T-helper 2 cell (primary cell): ENCODE measurements around the gene SERPINB6.
"Not testable (repeated sequence)": the region's sequence is repeated elsewhere in the genome, so short reads cannot be mapped to it uniquely, and the experiment has no call there.

ENCODE experiments used
- DNase-seq, 5 experiments: peaks; one replicate each; pipeline versions ENCODE4 v3.0.0 to v3.0.0-alpha.2; 2012 to 2022

The SERPINB6 gene

DNA sequence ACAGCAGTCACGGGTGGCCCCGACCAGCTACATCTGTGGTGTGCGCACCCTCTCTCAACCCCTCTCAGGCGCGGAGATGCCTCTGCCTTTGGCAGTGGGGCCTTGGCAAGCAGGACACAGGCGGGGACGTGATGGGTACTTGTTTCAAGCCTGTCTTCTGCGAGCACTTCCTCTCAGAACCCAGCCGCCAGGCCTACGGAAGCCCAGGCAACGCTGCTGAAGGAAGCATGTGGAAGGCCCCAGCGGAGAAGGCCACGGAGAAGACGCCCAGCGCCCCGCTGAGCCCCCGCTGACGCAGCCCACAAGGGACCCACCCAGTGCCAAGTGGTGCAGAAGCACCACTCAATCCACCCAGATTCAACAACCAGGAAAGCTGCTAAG, 13.0 kb downstream of the SERPINB6 start:
- no peak for DNase-seq

DNA sequence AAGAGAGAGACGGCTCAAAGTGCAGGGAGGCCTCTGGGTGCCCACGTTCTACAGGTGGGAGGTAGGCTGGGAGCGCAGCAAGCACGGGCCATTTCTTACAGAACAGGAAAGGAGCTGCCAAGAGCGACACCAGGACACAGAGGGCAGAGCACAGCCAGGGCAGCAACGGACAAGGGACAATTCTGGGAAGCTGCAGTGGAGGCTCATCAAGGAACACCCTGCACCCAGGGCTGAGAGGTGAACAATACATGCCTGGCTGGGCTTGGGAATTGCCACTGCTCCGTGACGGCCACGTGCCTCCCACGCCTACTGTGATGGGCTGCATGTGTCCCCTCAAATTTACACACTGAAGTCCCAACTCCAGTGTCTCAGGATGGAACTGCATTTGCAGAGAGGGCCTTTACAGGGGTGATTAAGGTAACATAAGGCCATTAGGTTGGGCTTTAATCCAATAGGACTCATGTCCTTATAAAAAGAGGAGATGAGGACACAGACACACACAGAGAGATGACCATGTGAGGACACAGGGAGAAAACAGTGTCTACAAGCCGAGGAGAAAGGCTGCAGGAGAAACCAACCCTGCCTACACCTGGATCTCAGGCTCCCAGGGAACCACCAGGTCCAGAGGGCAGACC, 13.6 kb downstream of the SERPINB6 start:
- DNase-seq, result no peak

DNA sequence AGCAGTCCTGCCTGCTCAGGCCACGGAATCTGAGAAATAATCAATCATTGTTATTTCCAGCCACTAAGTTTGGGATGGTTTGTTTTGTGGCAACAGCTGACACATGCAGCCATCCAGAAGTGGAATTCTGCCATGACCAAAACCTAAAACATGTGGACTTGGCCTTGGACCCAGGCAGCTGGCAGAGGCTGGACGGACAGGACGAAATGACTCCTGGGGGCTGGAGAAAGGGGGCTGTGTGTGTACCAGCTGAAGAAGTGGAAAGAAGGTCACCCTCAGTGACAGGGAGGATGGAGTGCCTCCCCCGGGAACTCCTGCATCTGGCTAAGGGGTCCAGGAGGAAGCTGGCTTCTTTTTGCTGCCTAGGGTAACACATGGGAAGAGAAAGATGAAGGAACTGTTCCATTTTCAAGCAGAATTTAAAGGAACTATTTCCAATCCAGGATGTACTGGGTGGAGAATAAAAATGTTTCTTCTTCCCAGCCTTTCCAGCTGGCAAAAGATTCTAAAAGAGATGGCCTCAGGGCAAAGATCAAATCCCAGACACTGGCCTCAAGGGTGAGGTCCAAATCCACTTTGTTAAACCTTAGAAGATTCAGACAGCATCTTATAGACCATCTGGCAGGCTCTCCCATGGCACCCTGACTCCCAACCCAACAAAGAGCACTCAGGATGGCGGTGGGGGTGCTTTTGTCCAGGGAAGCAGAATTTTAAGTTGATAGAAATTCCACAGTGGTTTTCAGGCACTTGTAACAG, 14.3 kb downstream of the SERPINB6 start:
- no peak for DNase-seq

DNA sequence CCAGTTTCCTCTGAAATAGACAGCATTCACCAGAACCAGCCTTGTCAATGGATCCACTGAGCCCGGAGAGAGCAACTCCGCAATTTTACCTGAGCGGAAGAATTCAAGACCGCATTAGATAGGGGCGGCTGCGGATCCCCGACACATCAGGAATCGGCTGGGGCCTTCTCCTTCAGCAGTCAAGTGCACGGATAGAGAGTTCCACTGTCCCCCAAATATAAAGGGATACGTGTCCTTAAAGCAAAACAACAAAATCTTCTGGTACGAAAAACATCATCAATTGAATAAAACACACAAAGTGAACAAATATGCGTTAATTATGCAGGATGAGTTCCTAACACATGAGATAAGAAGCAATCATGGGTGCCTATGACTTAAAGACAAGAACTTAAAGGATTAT, 18.3 kb downstream of the SERPINB6 start:
- DNase-seq, result no peak

DNA sequence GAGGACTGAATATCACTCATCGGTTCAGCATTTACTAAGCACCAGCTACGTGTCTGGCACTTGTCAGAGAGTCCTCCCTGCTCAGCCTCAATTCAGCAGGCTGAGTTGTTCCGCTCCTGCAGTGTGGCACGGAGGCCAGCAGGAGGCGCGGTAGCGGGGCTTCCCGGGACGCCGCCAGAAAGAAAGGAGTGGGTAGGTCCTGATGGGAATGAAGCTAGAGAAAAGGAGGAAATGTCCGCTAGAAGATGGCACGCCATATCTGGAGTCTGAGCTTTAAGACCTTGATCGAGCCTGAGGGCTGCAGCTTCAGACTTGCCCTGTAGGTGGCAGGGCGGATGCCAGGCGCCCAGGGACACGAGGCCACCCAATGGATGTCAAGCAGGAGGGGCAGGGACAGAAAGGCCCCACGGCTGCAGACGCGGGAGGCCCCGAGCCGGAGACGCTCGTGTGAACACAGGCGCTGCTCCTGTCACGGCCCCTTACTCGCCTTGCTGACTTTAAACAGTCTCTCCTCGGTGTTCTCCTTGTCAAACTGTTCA, 18.7 kb downstream of the SERPINB6 start:
- DNase-seq, result peak in 3 of 5 experiments; percentile 45 to 61 (median 45)

DNA sequence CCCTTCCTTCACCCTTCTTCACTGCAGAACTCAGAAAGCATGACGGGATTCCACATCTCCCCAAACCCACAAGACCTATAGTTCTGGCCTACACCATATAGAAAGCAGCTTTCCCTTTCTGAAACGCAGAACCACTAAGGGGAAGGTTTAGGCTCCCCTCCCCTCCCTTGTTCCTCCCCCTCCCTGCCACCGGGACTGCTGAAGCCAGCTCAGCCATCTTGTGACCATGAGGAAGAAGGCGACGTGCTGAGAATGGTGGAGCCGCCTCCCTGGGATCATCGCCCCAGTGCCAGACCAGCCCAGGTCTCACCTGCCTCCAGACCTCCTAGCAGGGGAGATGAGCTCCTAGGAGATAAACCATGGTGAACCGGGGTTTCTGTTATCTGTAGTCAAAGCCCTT, 19.6 kb downstream of the SERPINB6 start:
- no peak for DNase-seq

DNA sequence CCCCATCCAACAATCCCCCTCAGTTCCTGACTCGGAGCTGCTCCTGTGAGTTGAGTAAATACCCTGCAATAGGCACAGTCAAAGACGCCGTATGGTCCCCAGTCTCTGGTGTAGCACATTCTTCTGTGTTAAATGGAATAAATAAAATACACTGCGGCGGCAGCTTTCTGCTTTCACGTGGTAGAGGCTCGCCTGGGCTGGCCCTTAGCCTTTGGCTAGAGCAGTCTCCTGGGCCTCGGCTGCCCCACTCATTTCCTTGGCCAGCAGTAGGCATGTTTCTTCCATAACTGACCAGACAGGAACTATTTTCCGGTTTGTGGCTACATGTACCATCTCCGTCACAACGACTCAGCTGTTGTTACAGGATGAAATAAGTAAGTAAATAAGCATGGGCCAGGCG, 20.7 kb downstream of the SERPINB6 start:
- DNase-seq, result no peak

DNA sequence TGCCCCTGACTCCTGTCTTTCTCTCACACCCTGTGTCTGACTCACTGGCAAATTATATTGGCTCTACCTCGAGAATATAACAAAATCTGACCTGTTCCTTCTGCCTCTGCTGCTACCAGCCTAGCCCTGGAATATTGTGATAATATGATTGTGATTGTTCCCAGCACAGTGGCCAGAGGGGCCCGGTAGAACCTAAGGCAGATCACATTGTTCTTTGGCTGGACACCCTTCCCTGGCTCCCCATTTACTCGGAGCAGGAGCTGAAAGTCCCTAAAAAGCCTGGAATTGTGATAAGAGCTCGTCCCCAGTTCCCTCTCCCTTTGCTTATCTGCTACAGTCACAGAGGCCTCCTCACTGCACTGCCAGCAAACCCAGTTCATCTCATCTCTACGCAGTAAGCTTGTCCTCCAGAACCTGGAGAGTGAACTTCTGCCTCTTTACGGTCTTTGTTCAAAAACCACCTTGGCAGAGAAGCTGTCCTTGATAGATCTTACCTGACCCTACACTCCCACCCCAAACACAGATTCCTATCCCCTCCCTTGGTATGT, 21.8 kb downstream of the SERPINB6 start:
- DNase-seq, result no peak

DNA sequence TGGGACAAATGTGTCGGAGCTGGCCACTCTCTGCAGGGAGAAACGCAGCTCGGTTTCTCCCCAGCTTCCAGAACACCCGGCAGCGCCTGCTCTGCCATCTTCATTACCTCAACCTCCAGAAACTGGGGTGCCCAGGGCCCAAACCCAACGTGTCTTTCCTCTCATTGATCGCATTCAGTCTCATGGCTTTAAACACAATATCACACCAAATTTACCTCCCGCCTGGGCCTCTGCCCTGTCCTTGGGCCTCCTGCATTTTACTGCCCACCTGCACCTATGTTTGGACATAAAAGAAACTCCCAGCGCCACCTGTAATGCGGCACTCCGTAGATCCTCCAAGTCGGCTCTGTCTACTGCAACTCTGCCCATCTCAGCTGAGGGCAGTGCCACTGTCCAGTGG, 22.2 kb downstream of the SERPINB6 start:
- no peak for DNase-seq

DNA sequence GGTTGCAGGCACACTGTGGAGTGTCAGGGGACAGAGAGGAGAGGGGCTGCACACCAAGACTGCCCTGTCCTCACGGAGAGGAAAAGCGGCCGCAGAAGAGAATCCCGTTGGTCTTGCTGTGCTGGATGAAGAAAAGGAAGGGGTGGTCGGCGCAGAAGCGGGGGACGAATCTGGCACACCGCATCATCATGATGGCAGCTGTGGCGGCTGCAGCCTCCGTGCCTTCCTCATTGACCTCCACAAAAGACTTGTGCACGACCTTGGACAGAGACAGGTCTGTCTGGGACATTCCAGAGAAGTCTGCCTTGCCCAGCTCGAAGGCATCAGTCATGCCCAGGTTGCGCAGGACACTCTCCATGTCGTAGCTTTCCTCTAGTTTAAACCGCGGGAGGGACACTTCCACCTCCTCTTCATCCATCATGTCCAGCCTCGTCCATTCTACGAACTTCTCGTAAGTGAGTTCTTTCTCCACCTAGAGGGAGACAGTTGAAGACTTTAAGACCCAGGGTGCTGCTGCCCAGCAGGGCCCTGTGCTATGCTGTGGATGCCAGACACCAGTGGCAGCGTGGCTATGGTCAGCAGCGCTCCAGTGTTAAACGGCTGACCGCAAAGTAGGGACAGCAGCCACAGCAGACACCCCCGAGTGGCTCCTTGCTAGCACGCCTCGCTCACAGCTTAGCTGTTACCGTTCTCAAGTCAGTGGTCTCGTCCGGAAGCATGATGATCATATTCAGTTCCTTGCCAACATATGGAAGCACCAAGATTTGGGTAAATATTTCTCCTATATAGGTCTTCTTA, 22.9 kb downstream of the SERPINB6 start:
- no peak for DNase-seq

DNA sequence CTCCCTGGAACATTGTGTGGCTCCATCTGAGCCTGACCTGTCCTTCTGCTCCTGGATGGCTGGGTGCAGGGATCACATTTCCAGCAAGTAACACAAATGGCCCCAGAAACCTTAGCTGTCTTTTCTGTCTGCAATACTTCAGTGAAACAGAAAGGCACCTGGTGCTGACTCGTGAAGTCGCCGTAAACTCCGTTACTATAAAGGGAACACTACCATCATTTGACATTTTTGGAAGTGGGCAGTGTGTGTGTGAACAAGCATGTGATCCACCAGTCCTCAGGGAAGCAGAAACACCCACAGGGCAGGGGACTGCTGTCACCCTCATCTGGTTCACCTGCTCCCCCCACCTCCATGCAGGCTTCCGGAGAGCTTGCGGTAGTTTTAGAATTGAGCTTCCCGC, 23.9 kb downstream of the SERPINB6 start:
- no peak for DNase-seq

DNA sequence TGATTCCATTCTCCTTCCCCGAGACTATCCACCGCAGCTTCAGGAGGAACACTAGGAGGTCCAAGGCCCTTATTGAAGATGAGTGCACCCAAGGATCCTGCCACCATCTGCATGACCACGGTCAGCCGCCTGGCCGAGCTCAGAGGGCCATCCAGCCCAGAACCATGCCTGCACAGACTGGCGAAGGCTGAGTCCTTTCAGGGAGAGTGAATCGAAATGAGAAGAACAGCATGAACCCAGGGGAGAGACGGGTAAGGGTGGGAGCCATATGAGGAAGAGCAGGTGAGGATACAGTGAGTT, 26.3 kb downstream of the SERPINB6 start:
- DNase-seq, result no peak

DNA sequence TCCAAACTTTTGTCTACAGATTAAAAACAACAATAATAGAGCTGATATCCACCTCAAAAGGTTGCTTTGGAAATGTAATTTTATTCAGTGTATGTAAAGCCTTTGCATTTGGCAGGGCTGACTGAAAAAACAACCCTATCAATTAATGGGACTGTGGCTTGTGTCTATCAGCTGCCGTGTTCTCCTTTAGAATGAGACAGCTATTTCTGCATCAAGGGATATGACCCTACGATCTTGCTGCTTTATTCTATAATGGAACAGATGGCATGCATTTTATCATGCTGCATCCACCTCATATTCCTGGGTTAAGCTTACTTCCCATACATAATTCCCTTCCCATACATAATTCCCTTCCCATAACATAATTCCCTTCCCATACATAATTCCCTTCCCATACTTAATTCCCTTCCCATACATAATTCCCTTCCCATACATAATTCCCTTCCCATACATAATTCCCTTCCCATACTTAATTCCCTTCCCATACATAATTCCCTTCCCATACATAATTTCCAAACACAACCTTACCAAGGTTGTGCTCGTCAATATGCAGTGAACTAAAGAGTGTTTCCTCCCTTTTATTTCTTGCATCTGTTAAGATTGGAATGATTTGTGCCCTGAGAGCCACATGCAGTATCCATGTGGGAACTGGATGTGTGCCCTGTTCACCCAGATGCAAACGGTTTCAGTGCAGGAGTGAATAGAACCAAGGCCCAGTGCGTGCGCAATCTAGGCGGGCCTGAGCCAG, 26.8 kb downstream of the SERPINB6 start:
- no peak for DNase-seq

DNA sequence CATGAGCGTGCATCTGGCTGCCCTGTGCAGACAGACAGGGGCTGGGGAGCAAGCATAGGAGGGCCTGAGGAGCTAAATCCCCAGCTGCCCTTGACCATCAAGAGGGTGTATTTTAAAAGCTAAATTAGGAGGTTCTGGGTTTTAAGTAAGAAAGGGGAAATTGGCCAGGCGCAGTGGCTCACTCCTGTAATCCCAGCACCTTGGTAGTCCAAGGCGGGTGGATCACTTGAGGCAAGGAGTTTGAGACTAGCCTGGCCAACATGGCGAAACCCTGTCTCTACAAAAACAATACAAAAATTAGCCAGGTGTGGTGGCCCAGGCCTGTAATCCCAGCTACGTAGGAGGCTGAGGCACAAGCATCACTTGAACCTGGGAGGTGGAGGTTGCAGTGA, 27.8 kb downstream of the SERPINB6 start:
- DNase-seq, result no peak

DNA sequence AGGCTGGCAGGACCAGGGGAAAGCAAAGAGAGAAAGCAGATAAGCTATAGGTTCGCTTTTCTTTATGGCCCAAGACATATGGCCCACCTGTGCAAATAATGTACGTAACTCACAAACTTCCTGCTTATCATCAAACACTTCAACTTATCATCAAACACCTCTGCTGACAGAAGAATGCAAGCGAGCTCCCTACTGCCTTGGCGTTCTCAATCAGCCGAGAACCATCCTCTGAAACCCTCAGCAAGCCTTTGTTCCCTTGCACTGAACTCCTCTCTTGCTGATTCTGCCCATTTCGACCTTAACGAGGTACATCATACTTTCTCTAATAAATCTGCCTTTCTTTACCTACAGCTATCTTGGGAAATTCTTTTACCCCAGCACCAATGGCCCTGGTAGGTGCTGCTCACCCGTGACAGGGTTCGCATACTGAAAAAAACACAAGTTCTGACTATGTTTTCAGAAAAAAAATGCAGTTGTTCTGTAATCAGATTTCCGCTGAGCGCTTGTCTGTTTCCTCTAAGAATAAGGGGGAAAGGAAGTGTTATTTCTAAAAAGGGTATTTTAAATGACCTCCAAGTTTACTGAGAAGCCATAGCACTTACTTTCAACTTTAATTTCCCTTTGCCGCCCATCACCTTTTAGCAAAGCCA, 28.3 kb downstream of the SERPINB6 start:
- DNase-seq, result no peak

DNA sequence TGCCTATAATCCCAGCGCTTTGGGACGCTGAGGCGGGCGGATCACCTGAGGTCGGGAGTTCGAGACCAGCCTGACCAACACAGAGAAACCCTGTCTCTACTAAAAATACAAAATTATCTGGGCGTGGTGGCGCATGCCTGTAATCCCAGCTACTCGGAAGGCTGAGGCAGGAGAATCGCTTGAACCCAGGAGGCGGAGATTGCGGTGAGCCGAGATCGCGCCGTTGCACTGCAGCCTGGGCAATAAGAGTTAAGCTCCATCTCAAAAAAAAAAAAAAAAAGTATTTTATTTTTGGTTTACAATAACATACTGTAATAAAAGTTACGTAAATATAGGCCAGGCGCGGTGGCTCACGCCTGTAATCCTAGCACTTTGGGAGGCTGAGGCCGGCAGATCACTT, 29.3 kb downstream of the SERPINB6 start:
- DNase-seq, result not testable (repeated sequence)

DNA sequence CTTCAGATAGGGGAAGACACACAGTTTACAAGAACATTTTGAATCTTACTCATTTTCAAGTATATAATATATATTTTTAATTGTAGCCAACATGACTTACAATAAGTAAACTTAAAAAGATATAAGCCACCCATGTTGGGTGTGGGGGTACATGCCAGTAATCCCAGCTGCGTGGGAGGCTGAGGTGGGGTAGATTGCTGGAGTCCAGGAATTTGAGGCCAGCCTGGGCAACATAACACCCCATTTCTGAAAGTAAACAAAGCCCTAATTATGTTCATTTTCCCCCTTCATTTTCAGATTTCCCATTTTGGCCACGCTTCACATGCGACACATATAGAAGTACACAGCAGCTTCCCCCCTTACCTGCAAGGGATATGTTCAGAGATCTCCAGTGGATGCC, 30.5 kb downstream of the SERPINB6 start:
- DNase-seq, result no peak

DNA sequence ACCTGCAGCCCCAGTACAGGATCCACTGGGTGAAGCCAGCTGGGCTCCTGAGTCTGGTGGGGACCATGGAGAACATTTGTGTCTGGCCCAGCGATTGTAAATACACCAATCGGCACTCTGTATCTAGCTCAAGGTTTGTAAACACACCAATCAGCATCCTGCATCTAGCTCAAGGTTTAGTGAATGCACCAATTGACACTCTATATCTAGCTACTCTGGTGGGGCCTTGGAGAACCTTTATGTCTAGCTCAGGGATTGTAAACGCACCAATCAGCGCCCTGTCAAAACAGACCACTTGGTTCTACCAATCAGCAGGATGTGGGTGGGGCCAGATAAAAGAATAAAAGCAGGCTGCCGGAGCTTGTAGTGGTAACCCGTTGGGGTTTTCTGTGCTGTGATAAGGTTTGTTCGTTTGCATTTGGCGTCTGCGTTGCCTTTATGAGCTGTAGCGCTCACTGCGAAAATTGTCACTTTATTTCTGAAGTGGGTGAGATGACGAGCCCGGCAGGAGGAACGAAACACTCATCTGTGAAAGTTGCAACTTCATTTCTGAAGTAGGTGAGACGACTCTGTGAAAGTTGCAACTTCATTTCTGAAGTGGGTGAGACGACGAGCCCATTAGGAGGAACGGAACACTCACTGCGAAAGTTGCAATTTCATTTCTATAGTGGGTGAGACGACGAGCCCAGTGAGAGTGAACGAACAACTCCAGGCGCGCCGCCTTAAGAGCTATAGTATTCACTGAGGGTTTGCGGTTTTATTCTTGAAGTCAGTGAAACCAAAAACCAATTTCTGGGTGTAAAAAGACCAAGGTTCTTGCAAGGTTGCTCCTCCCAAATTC, 31.1 kb downstream of the SERPINB6 start:
- peak in 4 of 5 experiments; percentile 65 to 98 (median 72) for DNase-seq

DNA sequence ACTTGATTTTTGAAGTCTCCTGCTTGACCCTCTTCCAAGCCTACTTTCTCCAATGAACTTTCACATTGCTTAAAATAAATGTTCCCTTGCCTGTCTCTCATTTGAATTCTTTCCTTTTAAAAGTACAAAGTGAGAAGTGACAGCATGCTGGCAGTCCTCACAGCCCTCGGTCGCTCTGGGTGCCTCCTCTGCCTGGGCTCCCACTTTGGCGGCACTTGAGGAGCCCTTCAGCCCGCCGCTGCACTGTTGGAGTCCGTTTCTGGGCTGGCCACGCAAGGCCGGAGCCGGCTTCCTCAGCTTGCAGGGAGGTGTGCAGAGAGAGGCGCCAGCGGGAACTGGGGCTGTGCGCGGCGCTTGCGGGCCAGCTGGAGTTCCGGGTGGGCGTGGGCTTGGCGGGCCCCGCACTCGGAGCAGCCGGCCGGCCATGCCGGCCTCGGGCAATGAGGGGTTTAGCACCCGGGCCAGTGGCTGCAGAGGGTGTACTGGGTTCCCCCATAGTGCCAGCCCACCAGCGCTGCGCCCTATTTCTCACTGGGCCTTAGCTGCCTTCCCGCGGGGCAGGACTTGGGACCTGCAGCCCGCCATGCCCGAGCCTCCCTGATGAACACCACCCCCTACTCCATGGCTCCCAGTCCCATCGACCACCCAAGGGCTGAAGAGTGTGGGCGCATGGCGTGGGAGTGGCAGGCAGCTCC, 31.9 kb downstream of the SERPINB6 start:
- no peak for DNase-seq

DNA sequence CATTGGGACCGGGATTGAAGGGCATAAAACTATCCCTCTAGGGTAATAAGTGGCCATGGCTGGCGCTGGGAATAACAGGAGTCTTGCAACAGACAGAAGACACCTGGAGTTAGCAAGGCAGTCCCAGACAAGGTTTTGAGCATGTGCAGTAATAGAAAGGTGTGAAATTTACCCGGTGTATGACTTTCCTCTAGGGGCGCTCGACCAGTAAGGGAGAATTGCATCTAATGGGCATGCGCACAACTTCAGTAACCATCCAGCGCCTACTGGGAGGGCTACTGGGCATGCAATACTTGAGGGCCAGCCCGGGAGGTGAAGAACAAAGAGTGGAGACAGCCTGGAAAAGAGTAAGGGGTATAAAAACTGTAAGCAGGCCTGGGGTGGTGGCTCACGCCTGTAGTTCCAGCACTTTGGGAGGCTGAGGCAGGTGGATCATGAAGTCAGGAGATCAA, 32.7 kb downstream of the SERPINB6 start:
- DNase-seq, result no peak
